Measurements from ENCODE around the gene TIAM1.
A peak's percentile ranks its signal among the peaks of the same experiment; 100 is the strongest.

The TIAM1 gene

DNA sequence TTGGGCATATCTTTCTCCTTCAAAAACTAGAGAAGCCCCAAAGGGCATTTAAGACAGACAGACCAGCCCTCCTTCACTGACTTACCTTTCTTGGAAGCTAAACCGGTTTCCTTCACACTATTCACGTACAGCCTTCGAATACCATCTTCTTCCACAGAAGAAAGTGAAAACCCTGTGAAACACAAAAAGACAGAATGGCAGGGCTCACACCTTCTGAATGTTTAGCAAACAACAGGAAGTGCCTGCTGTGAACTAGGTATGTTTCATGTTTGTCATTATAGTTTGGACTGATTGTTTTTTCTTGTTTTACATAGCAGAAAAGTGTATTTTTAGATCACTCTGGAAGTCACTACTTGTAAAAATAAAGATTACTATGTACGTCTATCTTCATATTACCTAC, 157.1 kb downstream of the TIAM1 start:
- FAIRE-seq (no peak), DNase-seq (ENCODE audit: extremely low spot score, insufficient read length, low read depth) (no peak)

DNA sequence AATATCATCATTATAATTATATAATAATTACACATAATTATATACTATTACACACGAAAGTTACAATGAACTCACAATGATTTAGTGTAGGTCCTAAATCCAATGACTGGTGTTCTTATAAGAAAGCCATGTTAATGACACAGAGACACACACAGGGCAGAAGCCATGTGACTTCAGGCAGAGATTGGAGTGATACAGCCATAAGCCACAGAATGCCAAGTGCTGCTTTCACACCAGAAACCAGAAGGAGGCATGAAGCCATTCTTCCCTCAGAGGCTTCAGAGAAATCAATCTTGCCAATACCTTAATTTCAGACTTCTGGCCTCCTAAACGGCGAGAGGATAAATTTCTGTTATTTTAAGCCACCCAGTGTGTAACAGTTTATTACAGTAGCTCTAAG, 158.4 kb downstream of the TIAM1 start:
- DNase-seq (ENCODE audit: extremely low spot score, insufficient read length, low read depth) (no peak), FAIRE-seq (no peak)

DNA sequence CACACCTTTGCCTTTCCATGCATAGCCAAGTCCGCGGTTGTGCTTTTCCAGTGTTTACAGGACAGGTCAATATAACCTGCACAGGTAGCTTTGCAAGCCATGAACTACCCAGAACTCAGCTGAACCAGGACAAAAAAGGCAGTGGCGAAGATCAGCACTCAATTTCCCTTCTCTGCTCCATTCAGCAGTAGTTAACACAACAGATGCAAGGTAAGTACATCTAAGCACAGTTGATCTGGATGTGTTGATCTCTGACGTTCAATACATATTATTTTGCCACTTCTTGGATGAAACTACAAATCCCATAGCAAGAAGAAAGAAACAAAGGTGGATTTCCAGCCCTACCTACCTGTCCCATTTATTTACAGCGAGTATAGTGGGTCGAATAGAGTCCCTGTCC, 159.2 kb downstream of the TIAM1 start:
- no peak for DNase-seq (ENCODE audit: extremely low spot score, insufficient read length, low read depth)
- no peak for FAIRE-seq

DNA sequence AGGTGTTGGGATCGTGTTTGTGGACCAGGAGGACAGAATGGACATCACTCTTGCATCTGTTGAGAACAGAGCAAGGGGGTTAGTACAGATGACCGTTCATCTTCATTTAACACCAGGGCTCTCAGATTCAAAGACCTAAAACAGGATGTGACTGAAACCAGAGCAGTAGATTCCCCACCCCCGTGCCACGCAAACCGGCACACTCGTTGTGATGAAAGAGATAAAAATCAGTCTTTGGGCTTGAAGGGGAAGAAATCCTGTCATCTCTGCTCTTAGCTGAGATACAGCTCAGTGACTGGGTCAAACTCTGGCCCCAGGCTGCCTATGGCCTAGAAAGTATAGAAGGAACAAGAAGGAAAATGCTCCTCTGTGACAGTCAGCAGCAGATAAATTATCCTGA, 159.6 kb downstream of the TIAM1 start:
- FAIRE-seq, result no peak
- no peak for DNase-seq (ENCODE audit: extremely low spot score, insufficient read length, low read depth)

DNA sequence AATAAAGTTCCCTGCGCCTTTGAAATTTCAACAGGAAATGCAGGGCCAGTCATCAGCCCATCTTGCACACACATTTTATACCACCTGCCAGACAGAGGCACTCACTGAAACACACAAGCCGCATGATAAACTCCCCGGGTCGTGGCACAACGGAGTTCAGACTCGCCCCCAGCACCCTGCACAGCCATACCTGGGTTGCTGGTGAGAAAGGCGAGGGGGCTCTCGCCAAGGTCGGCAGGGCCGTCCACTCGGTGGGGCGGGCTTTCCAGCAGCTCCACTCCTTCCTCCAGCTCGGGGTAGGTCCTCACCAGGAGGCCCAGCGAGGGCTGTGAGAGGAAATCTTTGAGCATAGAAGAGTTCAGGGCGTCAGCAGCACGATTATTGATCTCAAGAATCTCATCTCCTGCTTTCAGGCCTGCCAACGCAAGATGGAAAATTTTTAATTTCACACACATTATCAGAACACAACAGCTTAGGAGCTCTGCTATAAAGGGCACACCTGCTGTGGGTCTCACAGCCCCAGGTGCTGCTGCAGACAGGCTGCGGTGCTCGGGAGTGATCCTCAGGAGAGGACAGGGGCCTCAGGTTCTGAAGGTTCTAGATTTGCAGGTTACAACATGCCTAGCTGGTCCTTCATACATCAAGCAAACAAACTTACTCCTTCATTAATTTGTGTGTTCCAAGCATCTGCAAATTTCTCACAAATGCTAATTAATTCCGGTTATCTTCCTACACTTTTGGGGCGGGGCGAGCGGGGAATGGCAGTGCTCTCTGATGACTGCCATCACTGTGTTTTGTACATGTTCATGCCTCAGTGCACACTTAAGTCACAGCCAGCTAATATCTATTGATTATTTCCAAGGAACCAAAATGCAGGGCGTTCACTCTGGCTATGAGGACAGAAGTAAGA, 161.6 kb downstream of the TIAM1 start:
- FAIRE-seq (no peak), DNase-seq (ENCODE audit: extremely low spot score, insufficient read length, low read depth) (no peak)

DNA sequence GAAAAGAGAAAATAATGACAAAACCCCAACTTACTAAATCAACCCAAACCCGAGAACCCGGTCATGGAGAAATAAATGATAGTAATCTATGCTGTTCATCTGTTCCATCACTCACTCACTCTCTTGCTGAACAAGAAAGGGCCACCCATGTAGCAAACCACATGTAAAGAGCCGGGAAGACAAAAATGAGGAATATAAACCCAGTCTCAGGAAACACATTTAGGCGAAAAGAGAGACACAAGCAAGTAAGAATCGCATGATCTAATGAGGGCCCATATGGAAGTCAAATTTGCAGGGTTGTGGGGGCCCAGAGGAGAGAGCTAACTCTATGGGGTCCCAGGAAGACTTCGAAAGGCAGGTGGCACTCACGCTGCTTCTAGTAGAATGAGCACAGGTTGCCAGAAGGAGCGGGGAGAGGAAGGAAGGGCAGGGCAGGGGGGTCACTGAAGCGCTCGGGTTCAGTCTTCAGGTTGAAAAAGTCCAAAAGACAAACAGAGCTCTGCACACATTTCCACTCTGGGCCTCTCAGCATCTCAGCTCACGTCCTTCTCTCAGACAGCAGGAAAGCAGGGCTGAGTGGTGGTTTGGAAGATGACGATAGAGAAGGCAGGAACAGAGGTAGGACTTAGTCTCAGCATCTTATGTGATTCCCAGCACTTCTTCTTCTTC, 162.8 kb downstream of the TIAM1 start:
- DNase-seq (ENCODE audit: extremely low spot score, insufficient read length, low read depth) (no peak), FAIRE-seq (no peak)

DNA sequence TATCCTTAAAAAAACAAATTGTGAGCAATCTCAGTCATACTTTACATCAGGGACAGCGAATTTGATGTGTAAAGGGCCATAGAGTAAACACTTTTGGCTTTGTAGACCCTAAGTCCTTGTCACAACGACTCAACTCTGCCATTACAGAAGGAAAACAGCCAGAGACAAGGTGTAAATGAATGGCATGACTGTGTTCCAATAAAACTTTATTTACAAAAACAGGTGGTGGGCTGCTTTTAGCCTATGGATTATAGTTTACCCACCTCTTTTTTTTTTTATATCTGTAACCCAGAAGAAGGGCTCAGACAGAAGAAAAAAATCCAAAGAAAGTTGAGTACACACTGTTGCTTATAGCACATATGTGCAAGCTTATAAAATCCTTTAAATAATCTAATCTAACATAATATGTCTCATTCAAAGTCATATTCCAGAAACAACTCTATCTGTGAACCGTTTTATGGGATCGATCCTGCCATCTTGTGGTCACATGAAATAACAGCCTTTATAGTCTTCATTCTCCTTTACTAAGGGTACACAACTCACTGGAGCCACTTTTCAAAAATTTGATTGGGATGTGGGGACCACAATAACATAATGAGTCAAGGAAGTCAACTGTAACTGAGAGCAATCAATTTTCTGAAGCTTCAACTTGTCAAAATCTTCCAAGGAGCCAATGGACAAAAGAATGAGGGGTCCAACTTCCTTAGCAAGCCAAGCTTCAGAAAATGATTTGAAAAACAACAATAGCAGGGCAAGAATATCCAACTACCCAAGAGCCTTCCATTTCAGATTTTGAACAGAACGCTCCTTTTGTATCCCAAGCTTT, 163.6 kb downstream of the TIAM1 start:
- DNase-seq (ENCODE audit: extremely low spot score, insufficient read length, low read depth) (no peak), FAIRE-seq (peak; percentile 41)

DNA sequence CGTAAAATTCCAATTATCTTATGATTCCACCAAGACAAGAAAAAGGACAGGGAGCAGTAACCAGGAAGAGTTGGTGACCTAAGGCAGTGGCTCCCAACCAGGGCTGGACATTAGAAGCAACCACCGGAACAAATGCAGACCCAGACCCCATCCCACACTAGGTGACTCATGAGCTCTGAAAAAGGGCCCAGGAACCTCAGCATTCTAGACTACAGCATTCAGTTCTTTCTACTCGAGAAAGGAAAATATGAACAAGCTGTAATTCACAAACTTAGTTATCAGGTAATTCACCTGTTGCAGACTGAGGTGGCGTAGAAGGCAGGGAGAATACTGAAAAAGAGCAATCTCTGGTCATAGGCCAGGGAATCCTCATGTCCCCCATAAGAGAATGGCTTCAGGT, 167.3 kb downstream of the TIAM1 start:
- DNase-seq (ENCODE audit: extremely low spot score, insufficient read length, low read depth) (no peak), FAIRE-seq (no peak)

DNA sequence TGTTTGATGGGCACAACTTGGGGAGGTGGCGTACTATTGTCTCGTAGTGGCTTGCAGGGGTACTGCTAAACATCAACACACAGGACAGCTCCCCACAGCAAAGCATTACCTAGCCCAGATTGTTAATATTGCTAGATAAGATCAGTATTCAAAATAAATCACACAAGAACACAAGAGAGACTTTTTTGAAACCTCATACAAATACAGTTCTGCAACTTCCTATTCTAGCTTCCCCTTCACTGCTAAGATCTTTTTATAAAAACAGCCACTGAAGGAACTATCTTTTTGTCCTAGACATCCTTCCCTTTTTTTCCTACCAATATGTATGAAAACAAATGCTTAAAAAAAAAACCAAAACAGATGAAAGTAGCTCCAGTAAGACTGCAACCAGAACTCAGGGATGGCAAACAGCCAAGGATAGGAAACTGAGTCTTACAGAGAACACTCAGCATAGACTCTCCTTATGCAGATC, 167.9 kb downstream of the TIAM1 start:
- FAIRE-seq, result no peak
- no peak for DNase-seq (ENCODE audit: extremely low spot score, insufficient read length, low read depth)

DNA sequence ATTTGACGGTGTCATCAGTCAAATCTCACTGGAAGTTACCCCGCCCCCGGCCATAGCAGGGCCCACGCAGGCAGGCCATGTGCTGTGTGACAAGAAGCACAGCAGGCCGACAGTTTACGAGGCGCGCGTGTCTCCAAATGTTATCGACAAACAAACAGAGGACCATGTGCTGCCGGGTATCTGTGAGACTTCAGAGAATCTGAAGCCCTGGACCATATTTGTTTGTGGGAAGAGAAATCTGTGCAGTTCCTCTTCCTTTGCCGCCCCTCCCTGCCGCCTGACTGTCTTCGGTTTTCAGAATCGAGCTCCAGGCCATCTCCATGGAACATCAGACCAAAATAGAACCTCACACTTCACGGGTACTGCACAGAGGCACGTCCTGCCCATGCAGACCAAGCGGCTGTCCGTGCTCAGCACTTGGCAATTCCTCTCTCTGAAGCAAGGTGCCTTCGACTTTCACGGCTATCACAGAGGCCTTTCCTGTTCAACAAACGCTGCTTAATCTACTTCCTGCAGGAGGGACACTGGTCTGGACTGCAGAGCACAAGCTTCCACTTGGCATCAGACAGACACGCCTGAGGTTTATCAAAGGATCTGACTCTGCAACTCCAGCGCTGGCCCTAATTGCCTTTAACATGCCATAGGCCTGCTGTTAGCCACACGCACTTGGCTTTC, 170.0 kb downstream of the TIAM1 start:
- FAIRE-seq (no peak), DNase-seq (ENCODE audit: extremely low spot score, insufficient read length, low read depth) (no peak)

DNA sequence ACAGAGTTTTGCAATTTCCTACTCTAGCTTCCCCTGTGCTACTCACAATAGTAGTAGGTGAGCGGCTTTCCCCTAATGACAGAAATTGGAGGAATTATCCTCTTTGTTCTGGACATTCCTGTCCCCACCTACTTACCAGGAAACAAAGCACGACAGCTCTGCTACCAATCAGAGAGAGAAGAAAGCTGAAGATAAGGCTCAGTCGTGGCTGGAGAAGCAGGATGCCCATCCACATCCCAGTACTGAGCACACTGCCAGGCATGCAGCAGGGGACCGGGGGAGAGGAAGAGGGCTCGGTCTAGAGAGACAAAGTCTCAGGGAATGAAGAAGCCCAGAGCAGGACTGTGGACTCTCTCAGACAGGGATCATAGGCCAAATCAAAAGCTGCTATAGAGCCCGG, 171.7 kb downstream of the TIAM1 start:
- DNase-seq (ENCODE audit: extremely low spot score, insufficient read length, low read depth), result no peak
- no peak for FAIRE-seq

DNA sequence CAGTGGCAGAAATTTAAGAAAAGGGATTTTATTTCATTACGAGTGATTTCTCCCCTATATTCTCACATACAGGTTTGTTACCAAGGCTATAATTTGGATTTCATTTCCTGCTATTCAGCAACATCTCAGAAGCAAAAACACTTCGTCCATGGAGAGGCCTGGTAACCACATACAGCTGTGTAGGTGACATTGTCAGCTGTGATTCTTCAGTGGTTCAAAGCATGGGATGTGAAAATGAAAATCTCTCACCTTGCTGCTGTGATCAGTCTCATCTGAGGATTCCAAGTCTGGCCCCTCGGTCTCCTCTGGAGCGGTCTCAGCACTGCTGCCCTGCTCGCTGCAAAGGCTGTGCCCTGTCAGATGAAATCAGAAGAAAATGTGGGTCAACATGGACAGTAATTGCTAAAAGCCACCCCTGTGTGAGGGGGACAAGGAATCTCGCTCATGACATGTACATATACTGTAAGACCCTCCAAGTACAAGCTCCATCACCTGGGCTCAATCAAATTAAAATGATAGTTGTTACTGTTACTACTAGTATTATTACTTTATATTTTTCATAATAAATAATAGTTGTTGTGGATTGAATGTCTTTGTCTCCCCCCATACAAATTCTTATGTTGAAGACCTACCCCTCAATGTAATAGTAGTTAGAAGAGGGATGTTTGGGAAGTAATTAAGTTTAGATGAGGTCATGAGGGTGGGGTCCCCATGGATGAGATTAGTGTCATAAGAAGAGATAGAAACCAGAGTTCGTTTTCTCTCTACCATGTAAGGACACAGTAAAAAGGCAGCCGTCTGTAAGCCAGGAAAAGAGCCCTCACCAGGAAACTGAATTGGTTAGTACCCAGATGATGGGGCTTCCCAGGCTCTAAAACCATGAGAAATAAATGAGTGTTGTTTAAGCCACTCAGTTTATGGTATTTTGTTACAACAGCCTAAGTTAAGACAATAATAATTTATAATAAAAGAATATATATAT, 179.1 kb downstream of the TIAM1 start:
- FAIRE-seq (no peak), DNase-seq (ENCODE audit: extremely low spot score, insufficient read length, low read depth) (no peak)

DNA sequence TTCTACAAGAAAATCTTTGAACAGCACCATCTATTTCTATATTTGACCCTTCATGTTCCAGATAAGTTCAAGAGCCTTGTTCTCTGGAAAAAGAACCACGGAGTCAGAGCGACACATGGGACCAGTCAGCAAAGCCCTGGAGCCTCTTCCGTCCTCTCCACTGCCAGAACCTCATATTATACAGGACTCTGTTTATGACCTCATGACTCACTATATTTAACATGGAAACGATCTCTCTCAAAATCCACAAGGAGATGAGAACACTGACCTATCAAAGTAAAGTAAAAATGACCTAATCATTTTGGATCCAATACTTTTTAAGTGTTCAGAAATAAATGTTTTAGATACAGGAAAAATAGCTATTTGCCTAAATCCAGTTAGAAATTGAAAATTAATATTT, 181.2 kb downstream of the TIAM1 start:
- DNase-seq (ENCODE audit: extremely low spot score, insufficient read length, low read depth), result no peak
- FAIRE-seq, result no peak

DNA sequence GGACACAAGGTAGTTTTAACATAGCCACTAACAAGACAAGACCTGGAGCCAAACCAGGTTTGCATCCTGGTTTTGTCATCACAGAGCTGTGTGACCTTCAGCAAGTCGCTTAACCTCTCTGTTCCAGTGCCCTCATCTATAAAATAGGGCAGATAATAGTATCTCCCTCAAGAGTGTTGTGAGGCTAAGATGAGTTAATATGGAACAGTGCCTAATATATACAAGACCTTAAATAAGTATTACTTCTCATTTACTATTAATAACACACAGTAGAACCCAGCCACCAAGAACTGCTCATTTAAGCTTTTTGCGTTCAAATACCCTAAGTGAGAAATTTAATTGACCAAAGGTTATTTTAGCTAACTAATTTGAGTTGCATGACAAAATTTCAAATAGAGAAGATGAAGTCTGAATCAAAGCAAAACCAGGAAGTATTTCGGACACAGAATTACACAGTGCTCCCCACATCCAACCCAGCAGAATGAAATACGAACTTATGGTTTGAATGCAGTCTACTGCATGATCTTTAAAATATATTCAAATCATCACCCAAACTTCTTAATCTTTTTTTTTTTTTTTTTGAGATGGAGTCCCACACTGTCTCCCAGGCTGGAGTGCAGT, 181.9 kb downstream of the TIAM1 start:
- FAIRE-seq (no peak), DNase-seq (ENCODE audit: extremely low spot score, insufficient read length, low read depth) (no peak)

DNA sequence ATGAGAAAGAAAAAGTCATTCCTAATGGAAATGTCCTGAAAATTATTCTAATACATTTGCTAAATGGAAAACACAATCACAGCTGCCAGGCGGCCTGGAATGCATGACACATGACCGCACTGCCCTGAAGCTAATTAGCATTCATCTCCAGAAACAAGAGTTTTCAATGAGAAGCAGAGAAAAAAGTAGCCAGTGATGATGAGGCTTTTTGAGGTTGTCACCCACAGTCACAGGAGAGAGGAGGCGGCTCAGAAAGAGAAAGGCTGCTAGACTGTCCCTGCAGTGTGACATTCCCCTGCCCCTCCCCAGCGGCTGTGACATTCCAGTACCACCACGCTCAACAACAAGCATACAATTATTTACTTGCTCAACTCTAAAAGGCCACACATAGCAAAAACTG, 182.9 kb downstream of the TIAM1 start:
- FAIRE-seq, result no peak

DNA sequence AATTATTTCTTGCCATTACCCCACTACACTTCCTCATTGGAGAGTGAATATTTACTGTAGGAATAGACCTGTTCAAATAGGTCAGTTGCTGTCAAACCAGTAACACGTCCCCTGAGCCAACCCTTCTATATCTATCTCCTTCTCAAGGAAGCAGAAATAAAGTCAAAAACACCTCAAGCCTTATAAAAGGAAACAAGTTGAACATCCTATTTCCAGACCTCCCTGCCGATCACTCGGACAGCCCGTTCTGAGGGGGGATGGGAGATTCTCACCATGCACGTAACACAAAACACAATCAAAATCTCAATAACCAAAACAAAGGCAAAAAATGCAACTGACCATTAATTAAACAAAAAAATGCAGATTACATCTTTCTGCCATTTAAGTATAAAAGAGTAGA, 184.3 kb downstream of the TIAM1 start:
- FAIRE-seq (no peak), DNase-seq (ENCODE audit: extremely low spot score, insufficient read length, low read depth) (no peak)

More for the DNA sequence above, 182.9 kb downstream of the TIAM1 start:
- no peak for DNase-seq (ENCODE audit: extremely low spot score, insufficient read length, low read depth)

DNA sequence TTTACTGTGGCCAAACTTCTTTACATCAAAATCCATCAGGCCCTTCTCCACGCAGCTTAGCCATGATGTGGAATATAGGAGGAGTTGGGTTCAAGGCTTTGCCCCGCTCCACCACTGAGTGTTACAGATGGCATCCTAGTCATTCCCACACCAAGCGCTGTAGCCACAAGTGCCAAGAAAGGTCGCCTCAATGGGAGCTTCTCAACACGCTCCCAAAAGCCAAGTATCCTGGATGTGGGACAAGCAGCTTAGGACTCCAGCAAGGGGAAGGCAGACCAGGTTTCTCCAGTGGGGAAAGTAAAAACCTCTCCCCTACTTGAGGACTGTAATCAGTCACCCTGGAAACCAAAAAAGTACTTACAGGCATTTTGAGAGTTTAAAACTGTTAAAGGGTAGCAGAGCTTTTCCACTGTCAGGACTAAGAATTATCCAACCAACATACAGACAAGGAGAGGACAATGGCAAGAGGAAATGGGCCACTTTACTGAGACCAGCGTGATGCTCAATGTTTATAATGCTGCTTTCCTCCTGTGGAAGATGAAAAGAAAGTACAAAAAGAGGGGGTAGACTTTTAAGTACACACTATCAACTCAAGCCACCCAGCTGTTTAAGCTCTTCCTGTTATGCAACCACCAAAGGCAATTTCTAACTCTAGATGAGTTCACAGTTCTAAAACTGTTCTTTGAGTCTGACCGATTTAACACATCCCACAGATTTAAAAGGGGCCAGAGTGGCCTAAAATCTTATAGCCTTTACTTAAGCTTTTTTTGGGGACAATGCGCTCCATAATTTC, 185.1 kb downstream of the TIAM1 start:
- DNase-seq (ENCODE audit: extremely low spot score, insufficient read length, low read depth) (no peak), FAIRE-seq (no peak)

DNA sequence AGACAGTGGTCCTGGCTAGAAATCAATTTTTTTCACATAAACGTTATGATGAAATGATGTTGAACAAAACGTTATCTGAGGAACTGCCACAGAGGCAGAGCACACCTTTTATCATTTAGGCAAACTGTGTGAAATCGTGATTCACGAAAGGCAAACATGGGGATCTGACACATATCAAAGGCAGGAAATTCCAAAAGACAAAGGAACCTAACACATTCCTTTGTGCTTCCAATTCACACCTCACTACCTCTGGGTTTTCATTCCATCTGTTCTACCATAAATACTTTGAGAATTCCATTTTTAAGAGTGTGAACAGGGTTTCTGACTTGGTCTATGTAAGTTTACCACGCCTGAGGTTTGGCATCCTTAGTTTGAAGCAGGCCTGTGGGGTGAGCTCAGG, 186.3 kb downstream of the TIAM1 start:
- DNase-seq (ENCODE audit: extremely low spot score, insufficient read length, low read depth) (no peak), FAIRE-seq (no peak)

Measured in GM18507 (cell line).